ENCODE data around the gene PPM1G. TPM values are rescaled to one million over a fixed set of nuclear protein-coding genes. Genes with fewer than 3 reads are reported as not detected.
A peak's percentile ranks its signal among the peaks of the same experiment; 100 is the strongest.
"Not testable (repeated sequence)": the region's sequence is repeated elsewhere in the genome, so short reads cannot be mapped to it uniquely, and the experiment has no call there.

The PPM1G gene
- total RNA-seq, 2 experiments from 2014 or later = 115 to 121 TPM

DNA sequence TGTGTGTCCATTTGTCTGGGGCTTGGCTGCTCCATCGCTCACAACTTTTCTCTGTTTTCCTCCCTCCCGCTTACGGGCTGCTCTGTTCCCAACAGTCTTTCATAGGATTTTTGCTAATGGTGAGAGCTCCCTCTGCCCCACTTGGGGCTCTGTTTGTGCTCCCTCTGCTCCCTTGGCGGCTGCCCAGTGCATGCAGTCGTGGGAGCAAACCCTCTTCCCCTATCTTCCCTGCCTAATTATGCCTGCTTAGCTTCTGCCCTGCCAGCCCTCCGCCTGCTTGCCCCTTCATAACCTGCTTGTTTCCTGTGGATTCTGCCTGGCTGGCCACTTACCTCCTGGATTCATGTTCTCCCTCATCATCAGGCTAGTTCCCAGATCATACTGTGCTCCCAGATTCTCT is 26.2 kb upstream of the PPM1G start:
- Mint-ChIP-seq H3K27me3 (no peaks in the 10 kb centered on the region), H3K9me3 (ENCODE audit: low read depth) (no peaks in the 10 kb centered on the region), H3K36me3 (ENCODE audit: low read depth) (peaks cover 52% of the 10 kb centered on the region)

DNA sequence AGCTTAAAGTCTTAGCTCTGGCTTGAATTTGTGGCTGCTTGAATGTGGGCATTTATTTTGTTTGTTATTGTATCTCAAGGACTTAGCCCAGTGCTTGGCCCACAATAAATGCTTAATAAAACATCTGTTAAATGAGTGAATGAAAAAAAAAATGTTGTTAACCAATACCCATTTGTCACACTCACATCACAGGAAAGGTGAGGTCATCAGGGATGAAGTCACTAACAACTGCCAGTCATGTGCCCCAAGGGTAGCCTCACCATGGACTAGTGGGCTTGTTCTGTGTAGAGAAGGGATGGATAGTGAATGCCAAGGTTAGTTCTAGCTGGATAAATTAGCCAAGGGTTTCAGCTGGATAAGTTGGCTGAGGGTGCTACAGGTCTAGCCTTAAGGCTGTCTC is 22.0 kb upstream of the PPM1G start:
- Mint-ChIP-seq H3K4me3 (peak overlapping the region; percentile 53), H3K27ac (peak overlapping the region; percentile 94), H3K27me3 (no peaks in the 10 kb centered on the region), H3K4me1 (peaks cover 37% of the 10 kb centered on the region), H3K36me3 (ENCODE audit: low read depth) (peaks cover 37% of the 10 kb centered on the region), H3K9me3 (ENCODE audit: low read depth) (no peaks in the 10 kb centered on the region)
- ChIA-PET POLR2A (interaction anchor here (0.6 to 1.1 kb wide), 2 partner anchors 15 to 21 kb away, joined by 3 read pairs; no protein-coding TSS in a partner anchor), CTCF (interaction anchor here (1.0 to 6.0 kb wide), 8 partner anchors 10 to 252 kb away, joined by 3 to 31 read pairs (median 4); partner anchors contain the start of genes GTF3C2 and PPM1G)
- ATAC-seq (peak; percentile 35), DNase-seq (peak; percentile 60)
- intact Hi-C loops (cut with DNase I, micrococcal nuclease) = loop anchor here (2.0 kb wide), 2 partner anchors 197 to 1015 kb away; partner anchors contain the start of genes CCDC121 (in 1 of the 2) and GPN1 (in 1 of the 2)

More for the DNA sequence above, 26.2 kb upstream of the PPM1G start:
- no peak for DNase-seq
- H3K4me1 Mint-ChIP-seq = peaks cover 19% of the 10 kb centered on the region
- ChIA-PET CTCF (no interaction called here), POLR2A (interaction anchor here (0.5 kb wide), 1 partner anchor 34 kb away, joined by 4 read pairs; no protein-coding TSS in a partner anchor)
- no peak for ATAC-seq
- intact Hi-C loops (cut with DNase I, micrococcal nuclease) = no loop called here
- H3K4me3 Mint-ChIP-seq = no peak overlapping the region
- H3K27ac Mint-ChIP-seq = peak overlapping the region; percentile 56

DNA sequence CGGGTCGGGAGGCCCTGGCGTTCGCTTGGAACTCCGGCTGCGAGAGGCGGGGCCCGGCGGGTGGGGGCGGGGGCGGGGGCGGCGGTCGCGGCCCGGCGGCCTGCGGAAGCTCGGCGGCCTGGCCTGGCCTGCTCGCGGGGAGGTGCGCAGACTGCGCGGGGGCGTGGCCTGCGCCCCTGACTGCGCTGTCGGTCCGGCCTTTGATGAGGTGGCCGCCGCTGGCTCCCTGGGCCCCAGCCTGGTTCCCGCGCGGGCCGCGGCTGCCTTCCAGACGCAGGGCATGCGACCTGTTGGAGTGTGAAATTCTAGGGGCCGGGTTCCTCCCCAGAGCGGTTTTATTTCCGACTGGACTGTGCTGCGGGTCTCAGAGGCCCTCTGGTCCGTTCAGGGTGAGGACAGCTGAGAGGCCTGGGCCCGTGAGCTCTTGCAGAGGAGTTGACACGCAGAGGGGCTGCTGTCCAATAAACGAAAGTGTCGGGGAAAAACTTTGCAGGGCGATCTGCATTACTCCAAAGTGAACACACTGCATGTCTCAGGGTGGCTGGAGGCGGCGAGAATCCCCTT is 19.7 kb upstream of the PPM1G start:
- no peaks in the 10 kb centered on the region for H3K9me3 Mint-ChIP-seq (ENCODE audit: low read depth)

DNA sequence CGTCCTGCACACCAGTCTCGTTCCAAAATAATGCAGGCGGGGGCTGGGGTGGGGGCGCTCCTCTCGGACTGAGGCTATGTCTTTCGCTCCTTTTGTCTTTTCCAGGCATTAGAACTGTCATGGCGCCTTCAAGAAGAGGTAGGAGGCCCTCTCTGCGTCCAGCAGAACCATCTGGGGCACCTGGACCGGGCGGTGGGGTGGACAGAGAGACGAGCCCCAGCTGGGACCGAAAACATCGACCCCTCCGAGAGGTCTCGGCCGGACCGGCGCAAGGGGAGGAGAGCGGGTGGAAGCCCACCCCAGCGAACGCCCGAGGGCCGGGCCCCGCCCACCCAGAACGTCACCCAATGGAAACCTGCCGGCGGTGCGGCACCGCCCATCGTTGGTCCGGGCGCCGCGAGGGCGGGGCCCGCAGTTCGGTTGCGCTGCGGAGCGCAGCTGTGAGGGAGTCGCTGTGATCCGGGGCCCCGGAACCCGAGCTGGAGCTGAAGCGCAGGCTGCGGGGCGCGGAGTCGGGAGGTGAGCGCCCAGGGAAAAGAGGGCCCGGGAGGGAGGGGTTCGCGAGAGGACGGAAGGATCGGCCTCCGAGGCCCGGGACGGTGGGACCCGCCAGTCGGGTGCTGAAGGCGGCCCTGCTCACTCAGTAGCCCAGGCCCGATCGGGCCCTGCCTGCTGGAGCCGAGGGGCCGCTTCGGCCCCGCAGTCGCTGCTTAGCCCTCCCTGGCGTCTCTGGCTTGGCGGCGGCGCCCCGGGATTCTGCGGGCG is 19.0 kb upstream of the PPM1G start, which contains the start of gene NRBP1:
TSS of gene NRBP1 (plus strand) at position 419 of the 765 bp plus-strand sequence. CDS start 4,643 bp downstream, outside the sequence.
- Mint-ChIP-seq H3K36me3 (ENCODE audit: low read depth) (peaks cover 13% of the 10 kb centered on the region), H3K9me3 (ENCODE audit: low read depth) (no peaks in the 10 kb centered on the region), H3K4me1 (peaks cover 37% of the 10 kb centered on the region), H3K27me3 (no peaks in the 10 kb centered on the region), H3K4me3 (peak within 1 kb of the TSS; percentile 100), H3K27ac (peak within 1 kb of the TSS; percentile 98)
- DNase-seq = peak; percentile 97
- CTCF ChIA-PET = interaction anchor here (0.5 to 6.0 kb wide), 8 partner anchors 14 to 255 kb away, joined by 3 to 31 read pairs (median 4); partner anchors contain the start of genes PPM1G and ZNF513
- peak; percentile 85 for ATAC-seq
- POLR2A ChIA-PET = interaction anchor here (0.5 to 2.8 kb wide), 3 partner anchors 19 to 54 kb away, joined by 3 to 15 read pairs (median 5); partner anchors contain the start of genes PPM1G and ZNF513
- intact Hi-C loops (cut with DNase I, micrococcal nuclease) = loop anchor here (1.0 to 2.0 kb wide), 16 partner anchors 19 to 1322 kb away; partner anchors contain the start of genes EIF2B4 (in 2 of the 2), GTF3C2 (in 2 of the 2), PPM1G (in 2 of the 2) and SNX17 (in 2 of the 2)

More for the DNA sequence above, 19.7 kb upstream of the PPM1G start:
- ATAC-seq (peak; percentile 68), DNase-seq (peak; percentile 84)
- Mint-ChIP-seq H3K36me3 (ENCODE audit: low read depth) (peaks cover 19% of the 10 kb centered on the region), H3K4me3 (peak overlapping the region; percentile 100), H3K27me3 (no peaks in the 10 kb centered on the region), H3K27ac (peak overlapping the region; percentile 98), H3K4me1 (peaks cover 37% of the 10 kb centered on the region)
- intact Hi-C loops (cut with DNase I, micrococcal nuclease) = loop anchor here (1.0 to 2.0 kb wide), 16 partner anchors 20 to 1322 kb away; partner anchors contain the start of genes EIF2B4 (in 2 of the 2), GTF3C2 (in 2 of the 2), PPM1G (in 2 of the 2) and SNX17 (in 2 of the 2)
- ChIA-PET CTCF (interaction anchor here (0.5 to 6.0 kb wide), 12 partner anchors 20 to 985 kb away, joined by 3 to 31 read pairs (median 6); partner anchors contain the start of genes PPM1G, ZNF512 and ZNF513), POLR2A (interaction anchor here (0.7 to 2.8 kb wide), 3 partner anchors 20 to 267 kb away, joined by 3 to 15 read pairs (median 3); partner anchors contain the start of genes PPM1G and ZNF513)

DNA sequence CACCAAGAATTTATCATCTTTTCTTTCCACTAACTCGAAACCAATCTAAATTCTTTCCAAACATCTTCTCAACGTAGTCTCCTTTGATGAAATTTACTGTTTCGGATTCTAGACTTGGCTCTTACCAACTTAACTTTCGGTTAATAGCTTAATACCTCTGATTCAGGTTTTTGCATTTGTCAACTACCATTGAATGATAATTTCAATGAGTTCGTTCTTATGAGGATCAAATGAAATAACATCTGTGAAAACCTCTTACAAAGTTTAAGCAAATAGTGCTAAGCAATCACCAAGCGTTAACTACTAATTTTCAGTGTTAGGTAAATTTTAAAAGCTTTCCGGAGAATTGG is 18.4 kb upstream of the PPM1G start:
- peak overlapping the region; percentile 95 for H3K4me3 Mint-ChIP-seq
- no peaks in the 10 kb centered on the region for H3K27me3 Mint-ChIP-seq
- ATAC-seq (no peak), DNase-seq (no peak)
- peak overlapping the region; percentile 97 for H3K27ac Mint-ChIP-seq
- POLR2A ChIA-PET = interaction anchor here (0.5 to 2.8 kb wide), 2 partner anchors 18 to 55 kb away, joined by 5 to 15 read pairs; partner anchors contain the start of gene PPM1G
- peaks cover 32% of the 10 kb centered on the region for H3K4me1 Mint-ChIP-seq
- CTCF ChIA-PET = interaction anchor here (1.0 to 6.0 kb wide), 6 partner anchors 13 to 256 kb away, joined by 3 to 31 read pairs (median 6); partner anchors contain the start of genes PPM1G and ZNF513
- intact Hi-C loops (cut with DNase I, micrococcal nuclease) = loop anchor here (1.0 to 2.0 kb wide), 16 partner anchors 19 to 1323 kb away; partner anchors contain the start of genes EIF2B4 (in 2 of the 2), GTF3C2 (in 2 of the 2), PPM1G (in 2 of the 2) and SNX17 (in 2 of the 2)
- H3K9me3 Mint-ChIP-seq (ENCODE audit: low read depth) = no peaks in the 10 kb centered on the region
- peaks cover 9% of the 10 kb centered on the region for H3K36me3 Mint-ChIP-seq (ENCODE audit: low read depth)

DNA sequence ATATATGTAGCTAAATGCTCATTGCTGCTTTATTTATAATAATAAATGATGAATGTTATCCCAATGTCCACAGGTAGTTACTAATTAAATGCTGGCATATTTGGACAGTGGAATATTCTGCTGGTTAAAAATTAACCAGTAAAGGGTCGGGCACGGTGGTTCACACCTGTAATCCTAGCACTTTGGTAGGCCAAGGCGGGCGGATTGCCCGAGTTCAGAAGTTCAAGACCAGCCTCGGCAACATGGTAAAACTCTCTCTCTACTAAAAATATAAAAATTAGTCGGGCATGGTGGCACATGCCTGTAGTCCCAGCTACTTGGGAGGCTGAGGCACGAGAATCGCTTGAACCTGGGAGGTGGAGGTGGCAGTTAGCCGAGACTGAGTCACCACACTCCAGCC is 15.6 kb upstream of the PPM1G start:
- H3K27me3 Mint-ChIP-seq; DNase-seq; H3K27ac Mint-ChIP-seq; H3K9me3 Mint-ChIP-seq (ENCODE audit: low read depth); intact Hi-C loops (cut with DNase I, micrococcal nuclease); H3K4me3 Mint-ChIP-seq; ATAC-seq; H3K36me3 Mint-ChIP-seq (ENCODE audit: low read depth): not testable (repeated sequence)
- ChIA-PET CTCF (interaction anchor here (2.4 kb wide), 1 partner anchor 15 kb away, joined by 8 read pairs; the partner anchor contains the start of gene PPM1G), POLR2A (interaction anchor here (0.9 kb wide), 1 partner anchor 55 kb away, joined by 10 read pairs; no protein-coding TSS in a partner anchor)
- H3K4me1 Mint-ChIP-seq = peaks cover 12% of the 10 kb centered on the region

DNA sequence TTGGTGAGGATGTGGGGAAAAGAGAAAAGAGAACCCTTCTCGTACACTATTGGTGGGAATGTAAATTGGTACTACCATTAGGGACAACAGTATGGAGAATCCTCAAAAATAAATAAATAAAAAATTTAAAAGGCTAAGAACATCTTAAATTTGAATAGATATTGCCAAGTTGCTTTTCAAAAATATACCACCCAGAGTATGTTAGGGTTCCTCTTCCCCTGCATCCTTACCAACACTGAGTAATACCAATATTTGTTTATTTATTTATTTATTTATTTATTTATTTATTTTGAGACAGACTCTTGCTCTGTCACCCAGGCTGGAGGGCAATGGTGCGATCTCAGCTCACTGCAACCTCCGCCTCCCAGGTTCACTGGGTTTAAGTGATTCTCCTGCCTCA is 13.6 kb upstream of the PPM1G start:
- Mint-ChIP-seq H3K36me3 (ENCODE audit: low read depth) (no peaks in the 10 kb centered on the region), H3K27ac (no peak overlapping the region), H3K27me3 (no peaks in the 10 kb centered on the region), H3K9me3 (ENCODE audit: low read depth) (no peaks in the 10 kb centered on the region), H3K4me1 (peaks cover 8% of the 10 kb centered on the region), H3K4me3 (no peak overlapping the region)
- CTCF ChIA-PET = interaction anchor here (0.8 to 2.4 kb wide), 2 partner anchors 13 to 72 kb away, joined by 4 to 8 read pairs; partner anchors contain the start of gene PPM1G
- POLR2A ChIA-PET = no interaction called here
- ATAC-seq (no peak), DNase-seq (no peak)
- intact Hi-C loops (cut with DNase I, micrococcal nuclease) = no loop called here

DNA sequence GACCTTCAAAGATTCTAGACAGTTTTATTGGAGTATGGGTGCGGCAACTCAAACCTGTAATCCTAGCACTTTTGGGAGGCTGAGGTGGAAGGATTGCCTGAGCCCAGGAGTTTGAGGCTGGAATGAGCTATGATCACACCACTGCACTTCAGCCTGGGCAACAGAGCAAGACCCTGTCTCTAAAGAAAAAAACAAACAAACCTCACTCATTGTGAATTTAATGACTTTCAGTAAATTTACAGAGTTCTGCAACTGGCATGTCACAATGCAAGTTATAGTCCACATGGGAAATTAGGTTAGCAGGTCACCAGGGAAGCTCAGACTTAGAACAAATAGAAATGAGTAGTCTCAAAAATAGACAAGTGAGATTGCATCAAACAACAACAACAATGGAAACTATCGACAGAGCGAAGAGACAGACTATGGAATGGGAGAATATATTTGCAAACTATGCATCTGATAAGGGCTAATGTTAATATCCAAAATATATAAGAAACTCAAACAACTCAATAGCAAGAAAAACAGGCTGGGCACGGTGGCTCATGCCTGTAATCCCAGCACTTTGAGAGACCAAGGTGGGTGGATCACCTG is 12.4 kb upstream of the PPM1G start:
- H3K4me1 Mint-ChIP-seq = no peaks in the 10 kb centered on the region
- POLR2A ChIA-PET = no interaction called here
- no peaks in the 10 kb centered on the region for H3K9me3 Mint-ChIP-seq (ENCODE audit: low read depth)
- DNase-seq (no peak), ATAC-seq (no peak)
- no peak overlapping the region for H3K27ac Mint-ChIP-seq
- intact Hi-C loops (cut with DNase I, micrococcal nuclease) = no loop called here
- no peaks in the 10 kb centered on the region for H3K36me3 Mint-ChIP-seq (ENCODE audit: low read depth)
- no peaks in the 10 kb centered on the region for H3K27me3 Mint-ChIP-seq
- CTCF ChIA-PET = interaction anchor here (0.8 to 1.1 kb wide), 3 partner anchors 8 to 262 kb away, joined by 3 to 4 read pairs (median 3); no protein-coding TSS in a partner anchor
- H3K4me3 Mint-ChIP-seq = no peak overlapping the region

DNA sequence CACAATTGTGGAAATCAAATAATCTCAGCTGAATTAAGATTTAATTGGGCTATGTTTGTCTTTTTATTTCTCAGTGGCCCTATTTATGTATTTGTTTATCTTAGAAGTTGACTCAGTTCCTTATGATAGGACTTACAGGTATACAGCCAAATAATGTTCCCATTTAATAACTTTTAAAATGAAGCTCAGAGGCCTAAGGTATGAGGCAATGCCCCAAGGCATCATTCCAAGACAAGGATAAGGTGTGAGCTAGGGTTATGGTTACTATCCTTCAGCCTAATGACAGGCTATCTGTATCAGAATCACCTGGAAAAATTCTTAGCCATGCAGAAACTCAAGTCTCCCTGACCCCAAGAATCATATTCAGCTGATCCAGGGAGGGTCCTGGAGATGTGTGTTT is 11.6 kb upstream of the PPM1G start:
- ChIA-PET POLR2A (no interaction called here), CTCF (interaction anchor here (0.8 to 1.1 kb wide), 3 partner anchors 9 to 263 kb away, joined by 3 to 4 read pairs (median 3); no protein-coding TSS in a partner anchor)
- ATAC-seq = no peak
- Mint-ChIP-seq H3K27ac (no peak overlapping the region), H3K36me3 (ENCODE audit: low read depth) (no peaks in the 10 kb centered on the region), H3K27me3 (no peaks in the 10 kb centered on the region), H3K9me3 (ENCODE audit: low read depth) (no peaks in the 10 kb centered on the region), H3K4me3 (no peak overlapping the region), H3K4me1 (no peaks in the 10 kb centered on the region)
- no peak for DNase-seq
- intact Hi-C loops (cut with DNase I, micrococcal nuclease) = no loop called here

DNA sequence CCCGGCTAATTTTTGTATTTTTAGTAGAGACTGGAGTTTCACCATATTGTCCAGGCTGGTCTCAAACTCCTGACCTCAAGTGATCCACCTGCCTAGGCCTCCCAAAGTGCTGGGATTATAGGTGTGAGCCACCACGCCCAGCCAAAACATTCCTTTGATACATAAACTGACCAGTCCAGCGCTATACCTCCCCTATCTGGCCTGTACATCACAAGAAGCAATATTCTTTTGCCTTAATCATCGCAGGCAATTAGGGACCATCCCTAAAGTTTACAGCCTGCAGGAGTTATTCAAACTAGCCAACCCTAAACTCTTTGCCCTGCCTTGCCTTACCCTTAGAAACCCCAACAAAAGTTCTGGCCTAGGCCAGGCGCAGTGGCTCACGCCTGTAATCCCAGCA is 6.8 kb upstream of the PPM1G start:
- no peaks in the 10 kb centered on the region for H3K36me3 Mint-ChIP-seq (ENCODE audit: low read depth)
- intact Hi-C loops (cut with DNase I, micrococcal nuclease) = no loop called here
- H3K27me3 Mint-ChIP-seq = no peaks in the 10 kb centered on the region
- H3K9me3 Mint-ChIP-seq (ENCODE audit: low read depth) = no peaks in the 10 kb centered on the region
- H3K4me3 Mint-ChIP-seq = no peak overlapping the region
- ChIA-PET POLR2A (no interaction called here), CTCF (interaction anchor here (1.0 kb wide), 1 partner anchor 268 kb away, joined by 3 read pairs; no protein-coding TSS in a partner anchor)
- ATAC-seq = no peak
- H3K4me1 Mint-ChIP-seq = no peaks in the 10 kb centered on the region
- DNase-seq = no peak
- no peak overlapping the region for H3K27ac Mint-ChIP-seq

Data from activated CD4-positive, alpha-beta T cell treated with anti-CD3 and anti-CD28 coated beads for 36 hours (primary cell).